ENCODE results near the gene SH3BP2. TPM values are rescaled to one million over a fixed set of nuclear protein-coding genes. Genes with fewer than 3 reads are reported as not detected.

Gene SH3BP2
- total RNA-seq, 1 donor from 2014 or later, result 32.6 TPM

GRCh38 chr4:2822461-2823300 lies 29.8 kb downstream of the SH3BP2 start:
- ATAC-seq, result no peak

DNA sequence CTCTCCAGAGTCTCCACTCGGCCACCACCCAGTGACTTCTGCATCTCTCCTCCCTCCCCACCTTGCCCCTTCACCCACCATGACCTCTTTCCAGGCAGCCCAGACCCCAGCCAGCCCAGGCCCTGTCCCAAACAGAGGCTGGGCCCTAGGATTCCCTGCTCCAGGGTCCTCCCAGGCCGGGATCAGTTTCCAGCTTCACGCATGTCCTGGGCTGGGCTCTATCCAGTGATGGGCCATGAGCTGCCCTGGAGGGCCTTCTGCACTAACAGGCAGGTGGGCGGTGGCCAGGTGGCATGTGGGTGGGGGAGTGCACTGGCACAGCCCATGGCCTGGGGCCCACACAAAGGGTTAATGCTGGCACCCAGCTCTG lies 30.4 kb downstream of the SH3BP2 start:
- ATAC-seq, result no peak

GRCh38 chr4:2823671-2824328 lies 30.9 kb downstream of the SH3BP2 start:
- peak; percentile 5 for ATAC-seq

GRCh38 chr4:2824329-2824835 lies 31.5 kb downstream of the SH3BP2 start:
- no peak for ATAC-seq

DNA sequence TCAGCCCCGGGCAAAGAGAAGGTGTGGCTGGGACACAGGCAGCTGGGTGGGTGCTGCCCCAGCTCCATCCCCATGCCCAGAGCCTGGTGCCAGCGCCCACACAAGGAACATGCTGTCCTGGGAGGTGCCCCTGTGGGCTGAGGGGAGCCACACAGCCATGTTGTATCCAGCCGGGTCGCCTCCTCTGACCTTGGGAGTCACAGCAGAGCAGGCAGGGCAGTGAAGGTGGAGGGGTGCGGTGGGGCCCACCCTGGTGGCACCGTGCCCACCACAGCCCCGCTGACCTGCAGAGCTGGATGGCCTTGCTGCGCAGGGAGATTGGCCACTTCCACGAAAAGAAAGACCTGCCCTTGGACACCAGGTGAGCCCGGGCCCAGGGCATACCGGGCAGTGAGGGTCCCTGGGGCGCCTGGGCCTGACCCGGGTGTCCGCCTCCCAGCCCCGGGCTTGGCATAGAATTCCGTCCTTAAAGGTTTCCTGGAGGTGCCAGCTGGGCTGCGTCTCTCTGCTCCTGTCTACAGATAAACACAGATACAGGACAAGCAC lies 32.0 kb downstream of the SH3BP2 start:
- ATAC-seq, result no peak

DNA sequence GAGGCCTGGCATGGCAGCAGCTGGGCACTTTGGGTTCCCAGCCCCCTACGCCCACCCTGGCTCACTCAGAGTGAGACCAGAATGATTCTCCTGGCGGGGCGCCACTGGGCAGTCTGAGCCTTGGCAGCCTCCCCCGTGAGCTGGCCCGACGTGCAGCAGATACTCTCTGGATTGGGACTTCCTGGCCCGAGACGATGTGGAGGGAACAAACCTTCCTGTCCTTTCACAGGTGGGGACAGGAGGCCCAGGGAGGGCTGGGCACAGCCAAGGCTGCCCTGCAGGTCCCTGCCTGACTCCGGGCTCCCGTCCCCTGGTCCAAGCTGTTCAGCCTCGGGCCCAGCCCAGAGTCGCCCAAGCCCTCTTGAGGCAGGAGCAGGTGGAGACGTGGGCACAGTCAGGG lies 32.9 kb downstream of the SH3BP2 start:
- no peak for ATAC-seq

GRCh38 chr4:2827071-2827873 lies 34.4 kb downstream of the SH3BP2 start:
- no peak for ATAC-seq

DNA sequence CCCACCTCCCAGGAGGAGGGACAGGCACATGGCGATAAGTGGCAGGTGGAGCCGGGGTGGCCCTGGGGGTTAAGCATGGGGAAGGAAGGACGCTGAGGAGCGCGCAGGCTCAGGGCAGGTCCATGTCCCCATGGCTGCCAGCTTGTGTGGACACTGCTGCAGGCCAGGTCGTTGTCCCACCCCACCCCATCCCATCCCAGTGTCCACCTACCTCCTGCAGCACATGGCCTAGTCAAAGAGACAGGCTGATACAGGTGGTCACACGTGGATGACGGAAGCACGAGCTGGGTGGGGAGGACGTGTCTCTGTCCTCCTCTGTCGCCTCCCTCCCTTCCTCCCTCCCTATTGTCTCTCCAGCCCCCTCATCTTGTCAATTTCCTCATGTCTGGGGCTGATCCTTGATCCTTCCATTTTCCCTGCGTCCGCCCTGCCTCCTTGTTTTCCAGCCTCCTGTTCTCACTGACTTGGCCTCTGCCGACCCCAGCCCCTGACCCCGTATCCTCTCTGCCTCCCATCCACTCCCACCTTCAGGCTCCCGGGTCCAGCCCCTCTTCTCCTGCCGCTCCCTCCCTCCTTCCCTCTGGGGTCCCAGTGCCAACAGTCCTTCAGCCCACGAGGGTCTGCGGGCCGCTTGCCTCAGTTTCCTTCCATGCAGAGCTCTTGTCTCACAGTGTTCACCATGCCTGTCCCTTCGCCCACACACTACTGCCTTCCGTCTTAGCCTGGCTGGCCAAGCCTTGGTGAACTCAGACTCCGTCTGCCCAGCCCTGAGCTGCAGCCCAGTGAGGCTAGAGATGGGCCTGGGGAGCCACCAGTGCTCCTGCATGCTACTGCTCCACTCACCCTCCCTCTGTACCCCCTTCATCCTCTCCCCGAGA lies 35.2 kb downstream of the SH3BP2 start:
- ATAC-seq, result no peak

- no peak for ATAC-seq
These were observed 35.9 kb downstream of the SH3BP2 start for GRCh38 chr4:2828758-2829181.

DNA sequence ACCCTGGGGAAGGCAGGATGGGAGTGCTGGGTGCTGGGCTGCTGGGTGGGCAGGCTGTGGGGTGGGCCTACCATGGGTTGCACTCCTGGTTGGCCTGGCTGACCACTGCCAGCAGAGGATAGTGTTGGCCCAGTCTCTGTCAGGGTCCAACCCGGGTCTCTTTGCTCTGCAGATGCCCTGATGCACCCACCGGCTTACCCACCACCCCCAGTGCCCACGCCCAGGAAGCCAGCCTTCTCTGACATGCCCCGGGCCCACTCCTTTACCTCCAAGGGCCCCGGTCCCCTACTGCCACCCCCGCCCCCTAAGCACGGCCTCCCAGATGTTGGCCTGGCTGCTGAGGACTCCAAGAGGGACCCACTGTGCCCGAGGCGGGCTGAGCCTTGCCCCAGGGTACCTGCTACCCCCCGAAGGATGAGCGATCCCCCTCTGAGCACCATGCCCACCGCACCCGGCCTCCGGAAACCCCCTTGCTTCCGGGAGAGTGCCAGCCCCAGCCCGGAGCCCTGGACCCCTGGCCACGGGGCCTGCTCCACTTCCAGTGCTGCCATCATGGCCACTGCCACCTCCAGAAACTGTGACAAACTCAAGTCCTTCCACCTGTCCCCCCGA lies 36.5 kb downstream of the SH3BP2 start:
- no peak for ATAC-seq

DNA sequence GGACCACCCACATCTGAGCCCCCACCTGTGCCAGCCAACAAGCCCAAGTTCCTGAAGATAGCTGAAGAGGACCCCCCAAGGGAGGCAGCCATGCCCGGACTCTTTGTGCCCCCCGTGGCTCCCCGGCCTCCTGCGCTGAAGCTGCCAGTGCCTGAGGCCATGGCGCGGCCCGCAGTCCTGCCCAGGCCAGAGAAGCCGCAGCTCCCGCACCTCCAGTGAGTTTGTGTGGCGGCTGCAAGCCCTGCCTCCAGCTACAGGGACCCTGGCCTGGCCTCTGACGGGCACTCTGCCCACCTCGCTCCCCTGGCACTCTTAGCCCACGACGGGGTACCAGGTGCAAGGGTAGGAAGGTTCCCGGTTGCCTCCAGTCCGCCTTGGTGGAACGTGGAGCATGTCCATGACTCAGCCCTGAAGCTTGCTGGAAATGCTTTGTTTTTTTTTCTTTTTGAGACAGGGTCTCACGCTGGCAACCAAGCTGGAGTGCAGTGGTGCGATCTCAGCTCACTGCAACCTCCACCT lies 37.1 kb downstream of the SH3BP2 start:
- ATAC-seq, result no peak

DNA sequence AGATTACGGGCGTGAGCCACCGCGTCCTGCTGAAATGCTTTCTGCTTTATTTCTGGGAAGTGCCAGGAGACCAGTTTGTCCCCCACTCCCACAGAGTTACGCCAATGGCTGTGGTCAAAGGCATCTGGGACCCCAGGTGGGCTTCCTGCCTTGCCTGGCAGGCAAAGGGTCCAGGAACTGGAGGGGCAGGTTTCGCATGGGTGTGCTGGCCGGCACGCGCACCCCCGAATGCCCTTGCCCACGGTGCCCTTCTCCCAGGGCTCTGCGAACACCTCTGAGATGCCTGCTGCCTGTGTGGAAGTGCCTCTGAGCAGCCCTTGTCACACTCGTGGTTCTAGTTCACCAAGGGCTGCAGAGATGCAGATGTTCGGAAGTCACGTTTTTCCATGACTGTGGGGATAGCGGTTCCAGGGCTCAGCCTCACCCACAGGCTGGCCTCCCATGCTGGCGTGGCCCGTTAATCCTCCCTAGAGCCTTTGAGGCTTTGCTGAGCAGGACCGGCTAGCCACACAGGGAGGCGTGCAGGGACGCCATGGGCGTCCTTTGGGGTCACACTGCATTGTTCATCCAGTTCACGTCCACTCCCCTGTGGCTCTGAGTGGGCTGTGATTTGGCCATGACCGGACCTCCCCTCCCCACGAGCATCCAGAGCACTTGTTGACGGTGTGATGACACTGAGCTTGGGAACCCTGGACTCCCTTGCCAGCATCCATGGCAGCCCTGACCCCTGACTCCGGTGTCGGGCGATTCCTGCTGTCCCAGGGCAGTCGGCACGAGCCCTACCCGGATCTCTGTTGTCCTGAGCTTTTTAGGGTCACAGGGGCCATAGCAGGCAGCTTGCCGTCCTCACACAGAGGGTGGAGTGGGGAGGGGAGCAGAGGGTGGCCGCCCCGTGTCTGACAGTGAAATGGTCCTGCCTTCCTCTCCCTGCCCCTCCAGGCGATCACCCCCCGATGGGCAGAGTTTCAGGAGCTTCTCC lies 38.0 kb downstream of the SH3BP2 start:
- ATAC-seq, result no peak

GRCh38 chr4:2831611-2832308 lies 38.9 kb downstream of the SH3BP2 start:
- ATAC-seq, result no peak

- peak; percentile 8 for ATAC-seq
These were observed 39.6 kb downstream of the SH3BP2 start for GRCh38 chr4:2832309-2832980.

- no peak for ATAC-seq
These were observed 40.2 kb downstream of the SH3BP2 start for GRCh38 chr4:2832981-2833670.

GRCh38 chr4:2833671-2834000 lies 40.8 kb downstream of the SH3BP2 start:
- ATAC-seq, result no peak

- ATAC-seq, result no peak
These were observed 41.4 kb downstream of the SH3BP2 start for GRCh38 chr4:2834001-2834921.

All from esophagus mucosa (tissue), 1 donor.